ENCODE measurements around the gene WDR88. TPM values are rescaled to one million over a fixed set of nuclear protein-coding genes. Genes with fewer than 3 reads are reported as not detected.

WDR88 gene
- total RNA-seq, 4 donors from 2014 or later: not detected

GRCh38 chr19:33090179-33090578, 41.7 kb upstream of the WDR88 start:
- no peak overlapping the region for H3K27ac ChIP-seq (replicated peaks in 1 of 4)
- no peaks in the 10 kb centered on the region for H3K9me3 ChIP-seq
- intact Hi-C loops (cut with DNase I): no loop called here
- H3K36me3 ChIP-seq: peaks cover 67 to 80% (median 68%) of the 10 kb centered on the region in 4 donors
- no peak overlapping the region for H3K4me3 ChIP-seq
- DNase-seq (ENCODE audit: extremely low spot score): no peak
- no peak for TF ChIP-seq POLR2A (IDR thresholded peaks at IDR 0.05; ENCODE audit: low read depth)
- no peak for TF ChIP-seq CTCF (IDR thresholded peaks at IDR 0.05)
- no peak for TF ChIP-seq EP300 (IDR thresholded peaks at IDR 0.05)
- TF ChIP-seq POLR2AphosphoS5 (IDR thresholded peaks at IDR 0.05): no peak
- no peaks in the 10 kb centered on the region for H3K27me3 ChIP-seq
- no peaks in the 10 kb centered on the region for H3K4me1 ChIP-seq
- 86% methylated on average over 2 of the region's 3 CpGs for WGBS

- Histone ChIP-seq H3K4me3 (no peak overlapping the region), H3K27ac (replicated peaks in 1 of 4) (no peak overlapping the region), H3K4me1 (no peaks in the 10 kb centered on the region), H3K9me3 (no peaks in the 10 kb centered on the region), H3K27me3 (no peaks in the 10 kb centered on the region), H3K36me3 (peaks cover 95 to 100% (median 96%) of the 10 kb centered on the region in 4 donors)
- 90% methylated on average over 11 of the region's 11 CpGs for WGBS
- intact Hi-C loops (cut with DNase I): no loop called here
- TF ChIP-seq EP300 (IDR thresholded peaks at IDR 0.05): no peak
- no peak for TF ChIP-seq POLR2A (IDR thresholded peaks at IDR 0.05; ENCODE audit: low read depth)
- TF ChIP-seq CTCF (IDR thresholded peaks at IDR 0.05): no peak
- TF ChIP-seq POLR2AphosphoS5 (IDR thresholded peaks at IDR 0.05): no peak
- no peak for DNase-seq (ENCODE audit: extremely low spot score)
These were observed 38.3 kb upstream of the WDR88 start for GRCh38 chr19:33093420-33094210.

- H3K27me3 ChIP-seq: no peaks in the 10 kb centered on the region
- no peak overlapping the region for H3K4me3 ChIP-seq
- no peaks in the 10 kb centered on the region for H3K9me3 ChIP-seq
- no peaks in the 10 kb centered on the region for H3K4me1 ChIP-seq
- TF ChIP-seq EP300 (IDR thresholded peaks at IDR 0.05) (no peak), CTCF (IDR thresholded peaks at IDR 0.05) (no peak), POLR2AphosphoS5 (IDR thresholded peaks at IDR 0.05) (no peak), POLR2A (IDR thresholded peaks at IDR 0.05; ENCODE audit: low read depth) (no peak)
- DNase-seq (ENCODE audit: extremely low spot score): no peak
- H3K27ac ChIP-seq (replicated peaks in 1 of 4): no peak overlapping the region
- peaks cover 89 to 99% (median 93%) of the 10 kb centered on the region in 4 donors for H3K36me3 ChIP-seq
- 86% methylated on average over 6 of the region's 6 CpGs for WGBS
- intact Hi-C loops (cut with DNase I): no loop called here
These were observed 37.4 kb upstream of the WDR88 start for GRCh38 chr19:33094436-33095067.

- intact Hi-C loops (cut with DNase I): no loop called here
- Histone ChIP-seq H3K27me3 (no peaks in the 10 kb centered on the region), H3K4me3 (no peak overlapping the region), H3K36me3 (peaks cover 88 to 99% (median 92%) of the 10 kb centered on the region in 4 donors), H3K27ac (replicated peaks in 1 of 4) (no peak overlapping the region), H3K4me1 (no peaks in the 10 kb centered on the region), H3K9me3 (no peaks in the 10 kb centered on the region)
- TF ChIP-seq CTCF (IDR thresholded peaks at IDR 0.05) (no peak), EP300 (IDR thresholded peaks at IDR 0.05) (no peak), POLR2AphosphoS5 (IDR thresholded peaks at IDR 0.05) (no peak), POLR2A (IDR thresholded peaks at IDR 0.05; ENCODE audit: low read depth) (no peak)
- DNase-seq (ENCODE audit: extremely low spot score): no peak
- WGBS: 88% methylated on average over 4 of the region's 4 CpGs
These were observed 35.9 kb upstream of the WDR88 start for GRCh38 chr19:33096005-33096404.
